ENCODE data around the gene HLCS.

Gene HLCS

DNA sequence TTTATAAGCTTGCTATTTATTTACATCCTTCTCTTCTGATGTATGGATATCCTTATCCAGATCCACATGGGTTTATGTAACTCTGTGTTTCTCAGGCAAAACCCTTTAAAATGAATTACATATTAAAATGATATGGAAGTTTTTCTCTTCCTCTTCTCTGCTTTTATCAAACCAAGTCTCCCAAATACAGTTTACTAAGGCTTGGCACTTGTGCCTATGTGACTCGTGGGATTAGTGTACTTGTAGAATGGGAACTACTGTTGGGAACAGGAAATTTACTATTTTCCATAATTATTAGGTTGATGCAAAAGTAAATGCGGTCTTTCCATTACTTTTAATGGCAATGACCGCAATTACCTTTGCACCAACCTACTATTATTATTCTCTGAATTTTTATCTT lies 252.7 kb downstream of the HLCS start:
- no peak for DNase-seq

DNA sequence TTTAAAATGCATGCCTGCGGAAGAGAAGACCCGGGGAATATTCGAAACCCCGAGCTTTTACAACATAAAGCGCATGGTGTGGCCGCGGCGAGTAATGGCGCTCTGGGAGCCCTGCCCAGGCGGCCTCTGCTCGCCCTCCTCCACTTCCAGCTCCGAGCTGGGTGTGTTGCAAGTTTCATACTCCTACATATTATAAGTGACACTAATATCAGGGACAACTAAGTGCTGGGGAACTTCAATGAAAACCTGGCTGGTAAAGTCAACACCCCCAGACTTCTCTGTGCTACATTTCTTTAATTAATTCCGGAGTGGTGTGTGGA lies 255.8 kb downstream of the HLCS start:
- no peak for DNase-seq

DNA sequence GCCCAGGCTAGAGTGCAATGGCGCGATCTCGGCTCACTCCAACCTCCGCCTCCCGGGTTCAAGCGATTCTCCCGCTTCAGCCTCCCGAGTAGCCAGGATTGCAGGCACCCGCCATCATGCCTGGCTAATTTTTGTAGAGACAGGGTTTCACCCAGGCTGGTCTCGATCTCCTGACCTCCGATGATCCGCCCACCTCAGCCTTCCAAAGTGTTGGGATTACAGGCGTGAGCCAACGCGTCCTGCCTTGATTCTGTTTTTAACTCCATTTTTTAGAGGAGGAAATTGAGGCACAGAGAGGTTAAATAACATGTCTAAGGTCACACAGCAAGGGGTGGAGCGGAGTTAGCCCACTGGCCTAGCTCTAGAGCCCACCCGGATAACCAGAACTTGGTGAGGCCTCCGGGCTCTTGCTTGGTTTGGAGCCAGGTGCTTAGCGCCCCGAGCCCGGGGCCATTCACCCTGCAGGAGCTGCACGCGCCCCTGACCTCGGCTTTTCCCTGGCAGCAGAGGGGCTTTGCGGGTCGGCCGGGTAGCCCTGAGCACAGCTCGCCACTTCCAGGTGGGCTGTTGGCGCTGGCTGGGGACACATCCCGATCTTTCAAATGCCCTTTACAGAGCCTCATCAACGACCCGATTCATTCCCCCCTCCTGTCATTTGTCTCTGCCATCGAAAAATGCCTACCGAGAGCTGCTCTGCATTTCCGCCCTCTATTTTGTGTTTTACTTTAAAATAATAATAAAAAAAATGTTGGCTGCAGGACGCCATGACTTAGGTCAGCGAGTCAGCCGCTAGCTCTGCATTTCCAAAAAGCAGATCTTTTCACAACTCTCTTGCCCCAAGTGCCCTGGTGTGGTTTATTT lies 256.4 kb downstream of the HLCS start:
- no peak for DNase-seq

DNA sequence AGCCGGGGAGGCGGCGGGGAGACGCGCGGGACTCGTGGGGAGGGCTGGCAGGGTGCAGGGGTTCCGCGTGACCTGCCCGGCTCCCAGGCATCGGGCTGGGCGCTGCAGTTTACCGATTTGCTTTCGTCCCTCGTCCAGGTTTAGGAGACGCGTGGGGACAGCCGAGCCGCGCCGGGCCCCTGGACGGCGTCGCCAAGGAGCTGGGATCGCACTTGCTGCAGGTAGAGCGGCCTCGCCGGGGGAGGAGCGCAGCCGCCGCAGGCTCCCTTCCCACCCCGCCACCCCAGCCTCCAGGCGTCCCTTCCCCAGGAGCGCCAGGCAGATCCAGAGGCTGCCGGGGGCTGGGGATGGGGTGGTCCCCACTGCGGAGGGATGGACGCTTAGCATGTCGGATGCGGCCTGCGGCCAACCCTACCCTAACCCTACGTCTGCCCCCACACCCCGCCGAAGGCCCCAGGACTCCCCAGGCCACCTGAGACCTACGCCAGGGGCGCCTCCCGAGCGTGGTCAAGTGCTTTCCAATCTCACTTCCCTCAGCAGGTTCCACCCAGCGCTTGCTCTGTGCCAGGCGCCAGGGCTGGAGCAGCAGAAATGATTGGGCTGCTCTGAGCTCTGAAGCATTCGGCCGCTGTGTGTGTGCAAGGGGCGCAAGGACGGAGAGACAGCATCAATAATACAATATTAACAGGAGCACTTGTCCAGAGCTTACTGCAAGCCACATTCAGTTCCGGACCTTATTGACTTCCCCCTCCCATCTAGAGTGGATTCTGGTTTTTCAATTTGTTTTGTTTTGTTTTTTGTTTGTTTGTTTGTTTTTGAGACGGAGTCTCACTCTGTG lies 257.2 kb downstream of the HLCS start:
- no peak for DNase-seq

DNA sequence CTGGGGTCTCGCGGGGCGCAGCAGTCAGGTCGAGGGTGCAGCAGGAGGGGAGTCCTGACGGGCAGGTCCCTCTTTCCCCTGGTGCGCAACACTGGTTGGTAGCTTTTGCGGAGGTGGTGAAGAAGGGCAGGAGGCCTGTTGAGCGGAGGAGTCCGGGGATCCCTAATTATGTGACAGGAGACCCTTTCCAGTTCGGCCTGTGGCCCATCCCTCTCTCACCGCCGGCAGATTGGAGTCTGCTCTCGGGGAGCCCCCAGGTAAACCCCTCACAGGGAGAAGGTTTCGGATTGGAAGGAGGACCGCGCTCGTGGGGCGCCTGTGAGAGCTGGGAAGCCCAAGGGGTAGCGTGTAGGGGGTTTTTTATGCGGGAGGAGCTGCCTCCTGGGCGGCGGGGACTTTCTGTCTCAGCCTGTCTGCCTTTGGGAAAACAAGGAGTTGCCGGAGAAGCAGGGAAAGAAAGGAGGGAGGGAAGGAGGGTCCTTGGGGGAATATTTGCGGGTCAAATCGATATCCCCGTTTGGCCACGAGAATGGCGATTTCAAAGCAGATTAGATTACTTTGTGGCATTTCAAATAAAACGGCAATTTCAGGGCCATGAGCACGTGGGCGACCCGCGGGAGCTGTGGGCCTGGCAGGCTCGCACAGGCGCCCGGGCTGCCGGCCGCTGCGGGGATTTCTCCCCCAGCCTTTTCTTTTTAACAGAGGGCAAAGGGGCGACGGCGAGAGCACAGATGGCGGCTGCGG lies 258.0 kb downstream of the HLCS start:
- DNase-seq: no peak

DNA sequence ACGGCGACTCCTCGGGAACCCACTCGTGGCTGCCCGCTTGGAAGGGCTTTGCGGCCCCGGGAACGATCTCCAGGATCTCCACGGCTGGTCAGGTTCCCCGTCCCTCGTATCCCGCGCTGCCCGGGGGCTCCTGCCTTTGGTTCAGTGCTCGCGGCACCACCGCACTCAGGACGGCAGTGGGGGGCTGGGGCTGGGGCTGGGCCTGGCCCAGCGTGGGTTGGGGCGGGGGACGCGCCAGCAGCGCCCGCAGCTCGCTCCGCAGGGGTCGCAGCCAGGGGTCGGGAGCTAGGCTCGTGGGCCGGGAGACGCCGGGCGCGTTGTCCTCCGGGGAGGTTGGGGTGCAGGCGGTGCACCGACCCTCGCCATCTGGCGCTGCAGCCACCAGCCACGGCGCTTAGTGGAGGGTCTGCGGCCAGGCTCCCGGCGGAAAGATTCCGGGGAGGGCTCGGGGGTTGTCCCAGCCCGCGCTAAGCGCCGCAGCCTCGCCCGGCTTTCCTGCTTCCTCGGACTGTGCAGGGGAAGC lies 258.6 kb downstream of the HLCS start:
- DNase-seq: no peak

DNA sequence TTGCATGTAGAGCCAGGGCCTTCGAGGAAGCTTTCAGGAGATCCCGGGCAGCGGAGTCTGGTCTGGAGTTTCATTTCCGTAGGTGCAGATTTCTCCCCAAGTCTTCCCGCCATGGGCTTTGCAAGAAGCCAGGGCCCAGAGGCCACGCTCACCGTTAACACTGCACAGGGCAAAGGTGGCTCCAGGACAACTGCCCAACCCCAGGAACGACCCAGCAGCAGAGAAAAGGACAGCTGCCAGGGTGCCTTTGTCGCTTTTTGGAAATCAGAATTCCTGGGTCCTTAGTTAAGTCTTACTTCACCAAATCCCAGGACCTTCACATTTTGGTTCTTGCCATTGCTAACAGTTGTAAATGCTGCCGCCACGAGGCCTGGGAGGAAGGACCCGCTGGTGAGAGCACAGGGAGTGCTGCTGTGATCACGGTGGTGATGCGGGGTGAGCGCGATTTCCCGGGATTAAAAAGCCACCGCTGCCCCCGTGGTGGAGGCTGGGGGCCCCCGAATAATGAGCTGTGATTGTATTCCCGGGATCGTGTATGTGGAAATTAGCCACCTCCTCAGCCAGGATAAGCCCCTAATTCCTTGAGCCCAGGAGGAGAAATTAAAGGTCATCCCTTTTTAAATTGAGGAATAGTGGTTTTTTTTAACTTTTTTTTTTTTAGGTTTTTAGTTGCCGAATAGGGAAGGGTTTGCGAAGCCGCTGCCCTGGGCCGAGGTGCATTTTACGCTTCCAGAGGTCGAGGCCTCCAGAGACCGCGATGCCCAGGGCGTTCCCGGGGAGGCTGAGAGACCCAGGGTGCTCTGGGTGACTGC lies 259.3 kb downstream of the HLCS start:
- DNase-seq: no peak

DNA sequence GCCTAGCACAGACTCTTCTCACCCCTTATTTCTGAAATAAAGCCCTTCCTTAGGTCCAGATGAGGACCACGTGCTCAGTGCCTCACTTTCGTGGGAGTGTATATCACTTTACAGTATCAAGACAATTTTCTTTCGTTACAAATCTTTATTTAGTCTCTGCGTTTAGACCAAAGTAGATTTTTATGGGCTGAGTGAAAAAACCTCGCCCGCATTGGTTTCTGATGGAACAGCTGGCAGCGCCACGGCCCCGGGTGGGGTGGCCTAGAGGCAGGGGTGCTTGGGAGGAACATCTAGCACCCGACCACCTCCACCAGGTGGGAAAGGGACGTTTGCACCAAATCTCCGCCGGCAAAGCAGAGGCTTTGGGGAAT lies 260.0 kb downstream of the HLCS start:
- no peak for DNase-seq

DNA sequence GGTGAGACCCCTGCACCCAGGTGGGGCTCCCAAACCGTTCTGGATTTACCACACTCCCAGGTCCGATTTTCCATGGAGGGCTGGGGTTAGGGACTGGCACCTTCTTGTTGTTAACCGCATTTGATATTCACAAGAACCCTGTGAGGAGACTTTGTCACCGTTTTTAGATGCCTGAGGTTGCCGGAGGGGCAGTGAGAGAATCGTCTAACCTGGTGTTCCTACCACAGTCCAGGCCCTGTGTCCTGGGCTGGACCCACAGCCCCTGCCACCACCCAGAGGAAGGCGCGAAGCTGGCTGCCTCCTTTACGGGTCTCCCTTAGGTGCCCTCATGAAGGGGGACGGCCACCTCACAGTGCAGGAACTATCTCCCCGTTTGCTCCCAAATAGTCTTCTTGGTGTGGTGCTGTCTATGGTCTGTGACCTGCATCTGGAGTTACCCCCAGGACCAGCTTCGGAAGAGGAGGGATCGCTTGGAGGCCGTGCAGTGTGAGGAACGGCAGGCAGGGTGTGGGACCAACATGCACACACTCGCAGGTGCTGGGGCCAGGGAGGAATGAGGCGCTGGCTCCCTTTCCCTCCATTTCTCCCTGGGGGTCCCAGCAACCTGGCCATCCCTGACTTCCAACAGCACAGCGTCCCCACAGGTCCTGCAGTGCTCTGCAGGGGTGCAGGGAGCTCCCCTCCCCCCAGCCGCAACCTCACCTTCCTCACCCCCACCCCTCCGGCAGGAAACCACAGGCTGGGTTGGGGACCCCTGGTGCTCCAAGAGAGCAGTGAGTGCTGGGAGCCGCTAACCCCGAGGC lies 260.6 kb downstream of the HLCS start:
- DNase-seq: no peak

DNA sequence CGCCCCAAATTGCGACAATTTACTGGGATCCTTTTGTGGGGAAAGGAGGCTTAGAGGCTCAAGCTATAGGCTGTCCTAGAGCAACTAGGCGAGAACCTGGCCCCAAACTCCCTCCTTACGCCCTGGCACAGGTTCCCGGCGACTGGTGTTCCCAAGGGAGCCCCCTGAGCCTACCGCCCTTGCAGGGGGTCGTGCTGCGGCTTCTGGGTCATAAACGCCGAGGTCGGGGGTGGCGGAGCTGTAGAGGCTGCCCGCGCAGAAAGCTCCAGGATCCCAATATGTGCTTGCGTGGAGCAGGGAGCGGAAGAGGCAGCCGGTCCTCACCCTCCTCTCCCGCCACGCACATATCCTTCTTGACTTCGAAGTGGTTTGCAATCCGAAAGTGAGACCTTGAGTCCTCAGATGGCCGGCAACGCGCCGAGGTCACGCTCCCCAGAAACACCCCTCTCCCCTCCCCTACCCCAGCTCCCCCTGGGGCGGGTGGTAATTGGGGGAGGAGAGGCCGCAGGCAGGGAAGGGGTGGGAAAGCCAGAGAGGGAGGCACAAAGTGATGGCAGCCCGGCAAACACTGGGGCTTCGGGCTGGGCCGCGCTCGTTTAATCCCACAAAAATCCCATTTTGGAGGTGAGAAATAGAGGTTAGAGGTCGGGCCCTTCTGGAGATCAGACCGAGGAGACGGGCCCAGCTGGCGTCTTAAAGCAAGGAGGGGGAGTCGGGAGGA lies 261.4 kb downstream of the HLCS start:
- no peak for DNase-seq

DNA sequence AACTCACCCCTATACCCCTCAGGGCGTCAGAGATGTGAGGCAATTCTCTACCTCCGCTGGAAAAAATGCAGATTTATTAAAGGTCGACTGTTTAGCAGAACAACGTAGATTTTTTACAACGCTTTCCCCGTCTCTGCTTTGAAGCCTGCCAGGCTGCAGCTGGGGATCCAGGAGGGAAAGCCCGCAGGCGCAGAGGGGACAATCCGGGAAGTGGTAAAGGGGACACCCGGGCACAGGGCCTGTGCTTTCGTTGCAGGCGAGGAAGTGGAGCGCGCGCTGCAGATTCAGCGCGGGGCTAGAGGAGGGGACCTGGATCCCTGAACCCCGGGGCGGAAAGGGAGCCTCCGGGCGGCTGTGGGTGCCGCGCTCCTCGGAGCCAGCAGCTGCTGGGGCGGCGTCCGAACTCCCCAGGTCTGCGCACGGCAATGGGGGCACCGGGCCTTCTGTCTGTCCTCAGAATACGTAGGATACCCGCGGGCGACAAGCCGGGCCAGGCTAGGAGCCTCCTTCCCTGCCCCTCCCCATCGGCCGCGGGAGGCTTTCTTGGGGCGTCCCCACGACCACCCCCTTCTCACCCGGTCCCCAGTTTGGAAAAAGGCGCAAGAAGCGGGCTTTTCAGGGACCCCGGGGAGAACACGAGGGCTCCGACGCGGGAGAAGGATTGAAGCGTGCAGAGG lies 262.1 kb downstream of the HLCS start:
- no peak for DNase-seq

DNA sequence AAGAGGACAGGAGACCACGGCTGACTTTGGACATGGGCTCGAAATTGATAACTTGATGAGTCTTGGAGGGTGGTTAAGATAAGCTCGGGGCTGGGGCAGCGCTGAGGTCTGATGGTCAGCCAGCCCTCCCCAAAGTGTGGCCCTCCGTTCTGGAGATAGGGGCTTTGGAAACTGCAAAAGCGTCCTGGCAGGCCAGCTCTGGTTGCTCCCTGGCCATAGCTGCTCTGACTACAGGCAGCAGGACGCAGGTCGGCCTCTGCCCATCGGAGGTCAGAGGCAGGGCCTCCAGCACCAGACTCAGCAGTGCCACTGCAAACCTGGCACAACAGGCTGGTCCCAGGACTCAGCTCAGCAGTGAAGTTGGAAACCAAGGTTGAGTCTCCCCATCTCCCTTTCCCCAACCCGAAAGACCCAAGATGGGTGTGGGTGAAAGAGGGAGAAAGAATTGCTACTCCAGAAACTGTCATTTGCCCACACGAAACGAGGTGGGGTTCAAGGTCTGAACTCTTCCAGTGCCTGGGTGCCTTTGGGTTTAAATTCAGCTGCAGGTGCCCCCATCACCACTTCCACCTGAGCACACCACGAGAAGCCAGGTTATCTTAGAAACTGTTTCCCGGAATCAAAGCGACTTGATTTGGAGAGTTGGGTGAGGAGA lies 262.7 kb downstream of the HLCS start:
- no peak for DNase-seq

DNA sequence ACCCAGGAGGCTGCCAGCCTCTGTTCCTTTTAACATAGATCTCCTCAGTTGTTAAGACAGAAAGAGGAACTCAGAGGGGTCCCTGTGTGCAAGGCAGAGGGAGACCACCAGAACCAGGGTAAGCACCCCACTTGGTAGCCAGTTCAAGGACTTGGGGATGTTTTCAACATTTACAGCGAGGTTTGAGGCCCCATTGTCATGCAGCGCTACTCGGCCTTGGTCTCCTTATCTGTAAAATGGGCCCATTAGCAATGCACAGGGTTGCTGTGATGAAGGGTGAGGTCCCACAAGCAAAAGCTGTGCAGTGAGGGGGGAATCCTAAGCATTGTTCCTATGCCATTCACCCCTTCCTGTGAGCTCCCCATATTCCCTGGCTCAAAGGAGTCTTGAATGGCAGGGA lies 263.3 kb downstream of the HLCS start:
- DNase-seq: no peak

DNA sequence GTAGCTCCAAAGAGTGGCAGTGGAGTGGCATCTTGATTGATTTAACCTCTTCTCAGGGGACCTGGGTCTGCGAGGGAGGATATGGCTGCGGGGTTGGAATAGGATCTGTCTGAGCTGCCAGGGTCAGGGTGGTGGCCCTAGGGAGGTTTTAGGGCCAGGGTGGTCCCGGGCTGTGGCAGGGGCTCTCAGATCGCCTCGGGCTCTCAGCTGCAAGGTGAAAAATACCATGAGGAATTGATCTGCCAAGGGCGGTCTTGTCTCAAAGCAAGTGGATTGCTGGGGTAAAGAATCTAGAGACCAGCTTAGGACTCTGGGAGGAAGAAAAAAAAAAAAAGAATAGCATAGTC lies 263.9 kb downstream of the HLCS start:
- DNase-seq: no peak

DNA sequence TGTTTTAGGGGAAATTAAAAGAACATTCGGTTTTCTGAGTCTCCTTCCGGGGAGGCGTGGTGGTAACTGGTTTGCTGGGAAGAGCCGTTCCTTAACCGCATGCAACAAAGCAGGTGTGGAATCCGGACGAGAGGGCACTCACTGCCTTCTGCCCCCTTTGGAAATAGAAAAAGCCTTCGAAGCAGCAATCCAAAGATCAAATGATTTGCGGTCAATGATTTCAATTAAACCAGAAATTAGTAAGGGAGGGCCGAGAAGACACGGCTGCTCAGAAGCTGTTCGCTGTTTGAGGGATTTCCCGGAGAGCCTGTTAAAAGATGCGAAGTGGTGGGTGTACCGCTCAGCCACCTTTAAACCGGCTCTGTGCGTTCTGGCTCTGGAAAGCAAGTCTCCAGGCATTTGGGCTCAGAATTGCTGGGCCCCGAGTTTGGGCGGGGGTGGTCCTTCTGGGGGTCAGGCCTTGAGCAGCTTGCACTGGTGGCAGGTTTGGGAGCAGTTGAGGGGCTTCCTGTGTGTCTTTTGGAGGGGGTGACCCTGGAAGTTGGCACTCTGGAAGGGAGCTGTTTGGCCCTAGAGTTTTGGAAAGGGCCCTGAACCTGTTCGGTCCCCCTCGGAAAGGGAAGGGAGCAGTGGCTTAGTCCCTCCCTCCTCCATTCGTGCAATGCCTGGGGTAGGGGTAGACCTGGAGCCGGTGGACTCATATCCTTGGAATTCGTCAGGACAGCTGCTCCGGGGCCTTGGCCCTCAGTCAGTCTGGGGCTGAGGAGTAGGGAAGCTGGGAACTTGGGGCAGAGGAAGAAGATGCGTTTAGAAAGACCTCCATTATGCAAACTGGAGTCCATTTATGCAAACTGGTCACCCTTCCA lies 264.5 kb downstream of the HLCS start:
- DNase-seq: no peak

DNA sequence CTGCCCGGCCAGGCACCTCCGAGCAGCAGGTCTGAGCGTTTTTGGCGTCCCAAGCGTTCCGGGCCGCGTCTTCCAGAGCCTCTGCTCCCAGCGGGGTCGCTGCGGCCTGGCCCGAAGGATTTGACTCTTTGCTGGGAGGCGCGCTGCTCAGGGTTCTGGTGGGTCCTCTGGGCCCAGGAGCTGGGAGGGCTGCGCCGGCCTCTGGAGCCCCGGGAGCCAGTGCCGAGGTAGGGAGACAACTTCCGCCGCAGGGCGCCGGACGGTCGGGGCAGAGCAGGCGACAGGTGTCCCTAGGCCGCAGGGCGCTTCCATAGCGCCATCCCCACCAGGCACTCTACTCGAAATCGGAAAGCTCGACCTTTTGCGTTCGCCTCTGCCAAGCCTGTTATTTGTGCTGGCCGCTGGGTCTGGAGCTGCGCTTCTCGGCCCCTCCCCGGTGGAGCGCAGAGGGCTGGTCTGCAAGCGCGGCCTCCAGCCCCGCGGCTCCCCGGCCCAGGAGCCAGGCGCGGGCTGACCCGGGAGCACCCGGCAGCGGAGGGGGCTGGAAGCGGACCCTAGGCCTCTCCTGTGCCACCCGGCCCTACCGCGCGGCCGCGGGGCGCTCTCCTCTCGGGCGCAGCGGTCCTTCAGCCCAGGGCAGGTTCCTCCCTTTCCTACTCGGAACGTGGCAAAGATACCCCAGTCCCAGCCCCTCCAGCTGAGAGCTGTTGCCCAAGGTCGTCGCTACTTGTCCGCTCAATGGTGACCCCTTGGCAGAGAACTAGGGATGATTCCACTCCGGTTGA lies 265.3 kb downstream of the HLCS start:
- no peak for DNase-seq

Data from activated gamma-delta T cell treated with Interleukin-2 at 50 U/mL for 16 hours (primary cell).